Stimulated activated memory B cell treated with anti-CD40 and anti-IgM and Interleukin-4, amounts not matched to agents 10 μg/mL and 1 μg/mL and 100 μg/mL, for 72 hours (primary cell): ENCODE measurements around the gene APCS.

Experiments used
- ATAC-seq: fragments of 150-1000 bp; cut with Tn5 transposase; 2 replicates; pipeline ENCODE4 v1.10.0; 2021
- H3K27ac Mint-ChIP-seq: one replicate; pipeline ENCODE4 v1.8.0; 2022; ENCODE audit warnings: mild to moderate bottlenecking, mixed read lengths
- H3K27me3 Mint-ChIP-seq: one replicate; pipeline ENCODE4 v1.8.0; 2022; ENCODE audit warnings: mixed read lengths
- H3K36me3 Mint-ChIP-seq: one replicate; pipeline ENCODE4 v1.8.0; 2022; ENCODE audit warnings: mixed read lengths
- H3K4me1 Mint-ChIP-seq: one replicate; pipeline ENCODE4 v1.8.0; 2022; ENCODE audit warnings: mixed read lengths
- H3K4me3 Mint-ChIP-seq: one replicate; pipeline ENCODE4 v1.8.0; 2022; ENCODE audit warnings: mild to moderate bottlenecking, moderate library complexity, mixed read lengths
- H3K9me3 Mint-ChIP-seq: one replicate; pipeline ENCODE4 v1.8.0; 2022; ENCODE audit warnings: mixed read lengths

The APCS gene

GRCh38 chr1:159602501-159602999 is 14.9 kb downstream of the APCS start:
- no peak overlapping the region for H3K4me3 Mint-ChIP-seq
- H3K27ac Mint-ChIP-seq, result no peak overlapping the region
- no peak for ATAC-seq
- no peaks in the 10 kb centered on the region for H3K9me3 Mint-ChIP-seq
- peaks cover 48% of the 10 kb centered on the region for H3K27me3 Mint-ChIP-seq
- H3K36me3 Mint-ChIP-seq, result no peaks in the 10 kb centered on the region
- no peaks in the 10 kb centered on the region for H3K4me1 Mint-ChIP-seq

- Mint-ChIP-seq H3K27ac (no peak overlapping the region), H3K4me3 (no peak overlapping the region), H3K9me3 (no peaks in the 10 kb centered on the region), H3K4me1 (no peaks in the 10 kb centered on the region), H3K27me3 (peaks cover 21% of the 10 kb centered on the region), H3K36me3 (no peaks in the 10 kb centered on the region)
- ATAC-seq, result no peak
Measured at GRCh38 chr1:159612211-159612885, 24.7 kb downstream of the APCS start.

- Mint-ChIP-seq H3K4me1 (no peaks in the 10 kb centered on the region), H3K36me3 (no peaks in the 10 kb centered on the region), H3K27ac (no peak overlapping the region), H3K9me3 (peaks cover 6% of the 10 kb centered on the region), H3K27me3 (no peaks in the 10 kb centered on the region), H3K4me3 (no peak overlapping the region)
- ATAC-seq, result no peak
Measured at GRCh38 chr1:159632922-159633321, 45.3 kb downstream of the APCS start.
